PFSK-1 (cell line): ENCODE data around the gene SLC15A4.

Source experiments
- POLR2AphosphoS5 ChIP-seq: IDR thresholded peaks from 2 replicates; pipeline ENCODE4 v1.6.1; 2012; ENCODE audit warnings: low read depth, mild to moderate bottlenecking, control low read depth, low read length, moderate library complexity
- REST ChIP-seq, 2 experiments: IDR thresholded peaks; 2 replicates each; pipeline versions ENCODE4 v1.6.1 to v1.8.0; 2011 to 2012; ENCODE audit warnings: low read depth in 2 of 2, low read length in 2 of 2, control low read depth in 1 of 2, inconsistent platforms in 1 of 2, mild to moderate bottlenecking in 1 of 2, moderate library complexity in 1 of 2; ENCODE audit not compliant: insufficient read depth in 1 of 2
- SIN3A ChIP-seq: IDR thresholded peaks from 2 replicates; pipeline ENCODE4 v1.6.1; 2012; ENCODE audit warnings: mild to moderate bottlenecking, low read length, moderate library complexity, borderline replicate concordance; ENCODE audit not compliant: insufficient read depth
- TAF1 ChIP-seq: IDR thresholded peaks from 2 replicates; pipeline ENCODE4 v1.6.1; 2012; ENCODE audit warnings: low read length, control low read depth, borderline replicate concordance; ENCODE audit not compliant: insufficient read depth

DNA sequence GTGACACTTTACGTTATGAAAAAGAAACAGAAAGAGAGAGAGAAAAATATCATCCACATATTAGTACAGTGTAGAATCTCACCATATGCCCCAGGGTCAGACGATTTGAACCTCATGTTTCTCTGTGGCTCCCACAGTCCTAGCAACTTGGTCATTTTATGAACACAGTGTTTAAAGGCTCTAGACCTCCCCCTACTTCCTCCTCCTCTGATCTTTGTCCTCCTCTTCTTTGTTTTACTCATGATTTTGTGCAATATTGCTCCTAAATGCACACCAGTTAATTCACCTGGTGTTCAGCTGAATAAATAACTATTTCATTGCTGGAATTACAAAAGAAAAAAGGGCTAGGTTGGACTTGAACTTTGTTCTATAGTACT is 47.7 kb upstream of the SLC15A4 start:
- no peak for TF ChIP-seq SIN3A
- TF ChIP-seq TAF1 = no peak
- no peak for TF ChIP-seq REST (IDR thresholded peaks at IDR 0.05; ENCODE audit: insufficient read depth in 1 of 2, low read depth in 2 of 2, low read length in 2 of 2)
- no peak for TF ChIP-seq POLR2AphosphoS5
